GM12891 (cell line): ENCODE measurements around the gene PDPR.
"Not testable (repeated sequence)": the region's sequence is repeated elsewhere in the genome, so short reads cannot be mapped to it uniquely, and the experiment has no call there.

Source experiments
- DNase-seq: peaks from one replicate; pipeline ENCODE4 v3.0.0; 2011; ENCODE audit warnings: low spot score; ENCODE audit not compliant: insufficient read length
- FAIRE-seq: peaks from 2 replicates; lab custom pipeline; 2011; peaks lifted over from hg19 to GRCh38; lab: Jason Lieb, UNC
- PAX5 ChIP-seq: IDR thresholded peaks from 2 replicates; pipeline ENCODE4 v1.6.1; 2011; ENCODE audit warnings: low read length, moderate library complexity, mild to moderate bottlenecking; ENCODE audit not compliant: insufficient read depth, severe bottlenecking
- POLR2A ChIP-seq: IDR thresholded peaks from 2 replicates; pipeline ENCODE4 v1.6.1; 2011; ENCODE audit warnings: low read depth, low read length, control low read depth
- POLR2AphosphoS5 ChIP-seq: IDR thresholded peaks from 2 replicates; pipeline ENCODE4 v1.6.1; 2011; ENCODE audit warnings: low read depth, low read length, control low read depth
- POU2F2 ChIP-seq: IDR thresholded peaks from 2 replicates; pipeline ENCODE4 v1.6.1; 2011; ENCODE audit warnings: low read depth, mild to moderate bottlenecking, control low read depth, low read length, moderate library complexity
- SPI1 ChIP-seq: IDR thresholded peaks from 2 replicates; pipeline ENCODE4 v1.6.1; 2011; ENCODE audit warnings: low read depth, low read length, control low read depth
- TAF1 ChIP-seq: IDR thresholded peaks from 2 replicates; pipeline ENCODE4 v1.6.1; 2011; ENCODE audit warnings: low read depth, low read length, control low read depth

The PDPR gene

GRCh38 chr16:70161350-70161749 is 47.2 kb downstream of the PDPR start:
- TF ChIP-seq PAX5: no peak
- TF ChIP-seq POU2F2: no peak
- TF ChIP-seq POLR2AphosphoS5: no peak
- TF ChIP-seq SPI1: no peak
- no peak for TF ChIP-seq TAF1
- no peak for TF ChIP-seq POLR2A
- DNase-seq (no peak), FAIRE-seq (no peak)

- DNase-seq (no peak), FAIRE-seq (no peak)
- TF ChIP-seq TAF1: no peak
- no peak for TF ChIP-seq PAX5
- no peak for TF ChIP-seq POLR2A
- no peak for TF ChIP-seq POLR2AphosphoS5
- TF ChIP-seq POU2F2: no peak
- no peak for TF ChIP-seq SPI1
Observed at GRCh38 chr16:70162041-70162451, 47.9 kb downstream of the PDPR start.

GRCh38 chr16:70163596-70163995 is 49.5 kb downstream of the PDPR start:
- no peak for FAIRE-seq
- TF ChIP-seq SPI1 (no peak), TAF1 (no peak)
- DNase-seq: no peak

- DNase-seq, FAIRE-seq: not testable (repeated sequence)
Observed at GRCh38 chr16:70166688-70167087, 52.6 kb downstream of the PDPR start.

- DNase-seq, FAIRE-seq: not testable (repeated sequence)
Observed at GRCh38 chr16:70173212-70173837, 59.2 kb downstream of the PDPR start, which contains the start of gene CLEC18C. TSS of gene CLEC18C (plus strand) at chr16:70173787. CDS start at chr16:70174279, 492 bp downstream.

- FAIRE-seq, DNase-seq: not testable (repeated sequence)
Observed at GRCh38 chr16:70173916-70174315, 59.8 kb downstream of the PDPR start.

GRCh38 chr16:70174387-70174932 is 60.3 kb downstream of the PDPR start:
- FAIRE-seq, DNase-seq: not testable (repeated sequence)

- DNase-seq, FAIRE-seq: not testable (repeated sequence)
Observed at GRCh38 chr16:70187858-70188607, 73.9 kb downstream of the PDPR start.

GRCh38 chr16:70188608-70188915 is 74.4 kb downstream of the PDPR start:
- not testable (repeated sequence) for DNase-seq, FAIRE-seq

GRCh38 chr16:70190574-70190973 is 76.4 kb downstream of the PDPR start:
- DNase-seq, FAIRE-seq: not testable (repeated sequence)

- DNase-seq, FAIRE-seq: not testable (repeated sequence)
Observed at GRCh38 chr16:70196683-70197300, 82.7 kb downstream of the PDPR start.

GRCh38 chr16:70197611-70198010 is 83.5 kb downstream of the PDPR start:
- not testable (repeated sequence) for FAIRE-seq, DNase-seq

GRCh38 chr16:70198230-70198629 is 84.1 kb downstream of the PDPR start:
- FAIRE-seq: not testable (repeated sequence)

GRCh38 chr16:70198666-70199065 is 84.5 kb downstream of the PDPR start:
- DNase-seq, FAIRE-seq: not testable (repeated sequence)

More at GRCh38 chr16:70198230-70198629, 84.1 kb downstream of the PDPR start:
- DNase-seq: not testable (repeated sequence)

- FAIRE-seq: not testable (repeated sequence)
Observed at GRCh38 chr16:70199170-70199569, 85.0 kb downstream of the PDPR start.

GRCh38 chr16:70200063-70200462 is 85.9 kb downstream of the PDPR start:
- DNase-seq, FAIRE-seq: not testable (repeated sequence)

More at GRCh38 chr16:70199170-70199569, 85.0 kb downstream of the PDPR start:
- not testable (repeated sequence) for DNase-seq

GRCh38 chr16:70203508-70203907 is 89.4 kb downstream of the PDPR start:
- not testable (repeated sequence) for DNase-seq, FAIRE-seq
